HFFc6 (cell line): ENCODE measurements around the gene MMP14. TPM values are rescaled to one million over a fixed set of nuclear protein-coding genes. Genes with fewer than 3 reads are reported as not detected.

Experiments used
- DNase-seq: peaks from one replicate; pipeline ENCODE4 v3.0.0-alpha.2; 2018
- H3K27ac Mint-ChIP-seq: 2 replicates; pipeline ENCODE4 v1.8.0; 2020; ENCODE audit warnings: mild to moderate bottlenecking, mixed read lengths
- H3K27me3 Mint-ChIP-seq: 2 replicates; pipeline ENCODE4 v1.8.0; 2021; ENCODE audit warnings: mild to moderate bottlenecking, moderate library complexity, mixed read lengths; ENCODE audit not compliant: insufficient read depth
- H3K36me3 Mint-ChIP-seq: 2 replicates; pipeline ENCODE4 v1.8.0; 2021; ENCODE audit warnings: low read depth, mixed read lengths
- H3K4me1 Mint-ChIP-seq: 2 replicates; pipeline ENCODE4 v1.8.0; 2020; ENCODE audit warnings: low read depth, mixed read lengths
- H3K4me3 Mint-ChIP-seq: 2 replicates; pipeline ENCODE4 v1.8.0; 2020; ENCODE audit warnings: mild to moderate bottlenecking, moderate library complexity, mixed read lengths
- H3K9me3 Mint-ChIP-seq: 2 replicates; pipeline ENCODE4 v1.8.0; 2020; ENCODE audit warnings: mild to moderate bottlenecking, mixed read lengths
- CTCF ChIP-seq: fragments of 200-600 bp; sonication (generic); IDR thresholded peaks from 2 replicates; pipeline ENCODE4 v1.5.0; 2021; ENCODE audit warnings: antibody characterized with exemption, mild to moderate bottlenecking
- total RNA-seq, 6 experiments: library from RNA; stranded (reverse); fragmentation: NEBNext Ultra II Directional; extraction: Animal tissue kit (Norgen Biotek cat#: 25700); gene quantifications; 2 replicates in 1 of 6; 3 replicates in 5 of 6; pipeline ENCODE4 v1.2.3, GENCODE V29; 2021

Gene MMP14
- total RNA-seq, 6 experiments from 2014 or later: 284 to 322 (median 298) TPM

GRCh38 chr14:22814941-22815713 is 21.3 kb upstream of the MMP14 start, which contains the start of gene SLC7A7:
Gene SLC7A7 (minus strand): TSS chr14:22815435. CDS start chr14:22813398, 2,037 bp downstream.
- Mint-ChIP-seq H3K27me3 (no peaks in the 10 kb centered on the region), H3K27ac (peak within 1 kb of the TSS; percentile 47; the same call in 1 of the 2 replicates), H3K9me3 (no peaks in the 10 kb centered on the region), H3K4me1 (peaks cover 38% of the 10 kb centered on the region), H3K36me3 (no peaks in the 10 kb centered on the region), H3K4me3 (no peak within 1 kb of the TSS)
- DNase-seq: no peak
- no peak for TF ChIP-seq CTCF

GRCh38 chr14:22819151-22819988 is 17.0 kb upstream of the MMP14 start:
- Mint-ChIP-seq H3K9me3 (no peaks in the 10 kb centered on the region), H3K36me3 (no peaks in the 10 kb centered on the region), H3K4me3 (peak overlapping the region; percentile 61), H3K4me1 (peaks cover 63% of the 10 kb centered on the region), H3K27me3 (no peaks in the 10 kb centered on the region), H3K27ac (peak overlapping the region; percentile 98)
- TF ChIP-seq CTCF: no peak
- peak; percentile 74 for DNase-seq

GRCh38 chr14:22820731-22821130 is 15.7 kb upstream of the MMP14 start:
- no peak overlapping the region for H3K27ac Mint-ChIP-seq

GRCh38 chr14:22821193-22822015 is 15.0 kb upstream of the MMP14 start:
- Mint-ChIP-seq H3K9me3 (no peaks in the 10 kb centered on the region), H3K27me3 (no peaks in the 10 kb centered on the region), H3K36me3 (no peaks in the 10 kb centered on the region), H3K27ac (peak overlapping the region; percentile 19; the same call in 1 of the 2 replicates), H3K4me3 (no peak overlapping the region), H3K4me1 (peaks cover 62% of the 10 kb centered on the region)
- TF ChIP-seq CTCF: no peak
- DNase-seq: no peak

More at GRCh38 chr14:22820731-22821130, 15.7 kb upstream of the MMP14 start:
- DNase-seq: peak; percentile 51
- H3K4me1 Mint-ChIP-seq: peaks cover 64% of the 10 kb centered on the region
- no peak for TF ChIP-seq CTCF
- no peaks in the 10 kb centered on the region for H3K9me3 Mint-ChIP-seq
- H3K36me3 Mint-ChIP-seq: no peaks in the 10 kb centered on the region
- H3K27me3 Mint-ChIP-seq: no peaks in the 10 kb centered on the region
- no peak overlapping the region for H3K4me3 Mint-ChIP-seq

- Mint-ChIP-seq H3K4me1 (peaks cover 62% of the 10 kb centered on the region), H3K27ac (peak overlapping the region; percentile 84), H3K9me3 (no peaks in the 10 kb centered on the region), H3K27me3 (no peaks in the 10 kb centered on the region), H3K36me3 (no peaks in the 10 kb centered on the region), H3K4me3 (no peak overlapping the region; the same call in 1 of the 2 replicates)
- TF ChIP-seq CTCF: no peak
- no peak for DNase-seq
Observed at GRCh38 chr14:22822016-22822570, 14.3 kb upstream of the MMP14 start.
